CD4-positive, alpha-beta T cell (primary cell): ENCODE measurements around the gene XPNPEP3. TPM values are rescaled to one million over a fixed set of nuclear protein-coding genes. Genes with fewer than 3 reads are reported as not detected.

Source experiments
- ATAC-seq: fragments of 200-7000 bp; cut with Tn5 transposase; one replicate; pipeline ENCODE4 v1.10.0; 2022; ENCODE audit warnings: mild to moderate bottlenecking; ENCODE audit not compliant: poor library complexity
- CTCF ChIA-PET: fragments of 350-600 bp; sonication (Branson Sonifier 250); formaldehyde crosslinking; loops from one replicate; lab custom pipeline; 2021; ENCODE audit warnings: antibody characterized with exemption, inconsistent platforms; lab: Charles Lee
- POLR2A ChIA-PET: fragments of 350-600 bp; sonication (Branson Sonifier 250); formaldehyde crosslinking; loops from one replicate; lab custom pipeline; 2021; ENCODE audit warnings: antibody characterized with exemption, inconsistent platforms; lab: Charles Lee
- DNase-seq, 14 experiments: peaks; one replicate each; pipeline ENCODE4 v3.0.0-alpha.2; 2013 to 2020; ENCODE audit warnings: mixed read lengths in 2 of 14
- H3K27ac ChIP-seq, 2 donors: one replicate each; pipeline versions ENCODE4 v1.5.1 to v1.7.0; 2013; ENCODE audit warnings: low read length in 2 of 2, low read depth in 1 of 2, mild to moderate bottlenecking in 1 of 2
- H3K27me3 ChIP-seq, 2 experiments: 1 replicate in 1 of 2; 2 replicates in 1 of 2; pipeline versions ENCODE4 v1.6.1 to v1.7.0; 2013; ENCODE audit warnings: low read length in 2 of 2, control low read depth in 1 of 2, mild to moderate bottlenecking in 1 of 2, moderate library complexity in 1 of 2; ENCODE audit not compliant: insufficient read depth in 2 of 2, control insufficient read depth in 1 of 2
- H3K36me3 ChIP-seq: one replicate; pipeline ENCODE4 v1.6.1; 2013; ENCODE audit warnings: low read length, control low read depth; ENCODE audit not compliant: insufficient read depth
- H3K4me1 ChIP-seq: one replicate; pipeline ENCODE4 v1.6.1; 2013; ENCODE audit warnings: low read length, control low read depth; ENCODE audit not compliant: insufficient read depth
- H3K4me3 ChIP-seq: one replicate; pipeline ENCODE4 v1.5.1; 2013; ENCODE audit warnings: mild to moderate bottlenecking, low read length, moderate library complexity
- H3K9me3 ChIP-seq, 2 experiments: 1 replicate in 1 of 2; 2 replicates in 1 of 2; pipeline versions ENCODE4 v1.6.1 to v1.7.0; 2013; ENCODE audit warnings: low read length in 2 of 2, mild to moderate bottlenecking in 2 of 2, control low read depth in 1 of 2, moderate library complexity in 1 of 2; ENCODE audit not compliant: control insufficient read depth in 1 of 2, insufficient read depth in 1 of 2
- H3K27ac Mint-ChIP-seq: one replicate; pipeline ENCODE4 v1.8.0; 2020; ENCODE audit warnings: mixed read lengths
- H3K27me3 Mint-ChIP-seq: one replicate; pipeline ENCODE4 v1.8.0; 2021; ENCODE audit warnings: mixed read lengths
- H3K36me3 Mint-ChIP-seq: one replicate; pipeline ENCODE4 v1.8.0; 2021; ENCODE audit warnings: low read depth, mixed read lengths
- H3K4me1 Mint-ChIP-seq: one replicate; pipeline ENCODE4 v1.8.0; 2021; ENCODE audit warnings: low read depth, mixed read lengths
- H3K4me3 Mint-ChIP-seq: one replicate; pipeline ENCODE4 v1.8.0; 2020; ENCODE audit warnings: mild to moderate bottlenecking, mixed read lengths
- H3K9me3 Mint-ChIP-seq: one replicate; pipeline ENCODE4 v1.8.0; 2020; ENCODE audit warnings: mixed read lengths
- intact Hi-C, 2 experiments: fragments of 100-400 bp; cut with DNase I in 1 of 2; cut with micrococcal nuclease in 1 of 2; formaldehyde crosslinking; loops; one replicate each; pipeline versions ENCODE4 v1.15.1 to v1.9.0; 2023 to 2025; cut with DNase I, micrococcal nuclease
- total RNA-seq, 174 experiments: library from RNA in 2 of 174; stranded (reverse) in 2 of 174; gene quantifications; one replicate each; pipeline ENCODE4 v1.2.3 and lab custom pipeline; 2021 to 2026
- TF ChIP-seq, protein P1 (sequence below): fragments of 200-600 bp; IDR thresholded peaks from one replicate; pipeline ENCODE4 v1.8.0; 2022; ENCODE audit warnings: antibody characterized with exemption, mild to moderate bottlenecking

XPNPEP3 gene
- total RNA-seq, 2 experiments from 2014 or later, result 16.3 to 17.9 TPM

- peaks cover 55% of the 10 kb centered on the region for H3K36me3 Mint-ChIP-seq
- H3K27me3 Mint-ChIP-seq, result no peaks in the 10 kb centered on the region
- Histone ChIP-seq H3K36me3 (peaks cover 54% of the 10 kb centered on the region), H3K9me3 (no peaks in the 10 kb centered on the region), H3K27me3 (no peaks in the 10 kb centered on the region), H3K4me3 (no peak overlapping the region), H3K4me1 (no peaks in the 10 kb centered on the region), H3K27ac (no peak overlapping the region)
- CTCF ChIA-PET, result no interaction called here
- no peak overlapping the region for H3K4me3 Mint-ChIP-seq
- POLR2A ChIA-PET, result no interaction called here
- H3K9me3 Mint-ChIP-seq, result no peaks in the 10 kb centered on the region
- H3K4me1 Mint-ChIP-seq, result no peaks in the 10 kb centered on the region
- H3K27ac Mint-ChIP-seq, result no peak overlapping the region
- intact Hi-C loops, result no loop called here
- ATAC-seq (no peak), DNase-seq (no peak)
- TF ChIP-seq, protein P1, sequence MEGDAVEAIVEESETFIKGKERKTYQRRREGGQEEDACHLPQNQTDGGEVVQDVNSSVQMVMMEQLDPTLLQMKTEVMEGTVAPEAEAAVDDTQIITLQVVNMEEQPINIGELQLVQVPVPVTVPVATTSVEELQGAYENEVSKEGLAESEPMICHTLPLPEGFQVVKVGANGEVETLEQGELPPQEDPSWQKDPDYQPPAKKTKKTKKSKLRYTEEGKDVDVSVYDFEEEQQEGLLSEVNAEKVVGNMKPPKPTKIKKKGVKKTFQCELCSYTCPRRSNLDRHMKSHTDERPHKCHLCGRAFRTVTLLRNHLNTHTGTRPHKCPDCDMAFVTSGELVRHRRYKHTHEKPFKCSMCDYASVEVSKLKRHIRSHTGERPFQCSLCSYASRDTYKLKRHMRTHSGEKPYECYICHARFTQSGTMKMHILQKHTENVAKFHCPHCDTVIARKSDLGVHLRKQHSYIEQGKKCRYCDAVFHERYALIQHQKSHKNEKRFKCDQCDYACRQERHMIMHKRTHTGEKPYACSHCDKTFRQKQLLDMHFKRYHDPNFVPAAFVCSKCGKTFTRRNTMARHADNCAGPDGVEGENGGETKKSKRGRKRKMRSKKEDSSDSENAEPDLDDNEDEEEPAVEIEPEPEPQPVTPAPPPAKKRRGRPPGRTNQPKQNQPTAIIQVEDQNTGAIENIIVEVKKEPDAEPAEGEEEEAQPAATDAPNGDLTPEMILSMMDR, result no peak
These were observed 29.8 kb upstream of the XPNPEP3 start for GRCh38 chr22:40826984-40827741.

- H3K36me3 ChIP-seq, result peaks cover 68% of the 10 kb centered on the region
- TF ChIP-seq, protein P1, result no peak
- Mint-ChIP-seq H3K4me3 (no peak overlapping the region), H3K27me3 (no peaks in the 10 kb centered on the region), H3K27ac (no peak overlapping the region), H3K36me3 (peaks cover 71% of the 10 kb centered on the region), H3K4me1 (no peaks in the 10 kb centered on the region), H3K9me3 (no peaks in the 10 kb centered on the region)
- ChIA-PET CTCF (interaction anchor here (1.4 kb wide), 1 partner anchor 146 kb away, joined by 3 read pairs; no protein-coding TSS in a partner anchor), POLR2A (interaction anchor here (0.7 kb wide), 1 partner anchor 736 kb away, joined by 3 read pairs; no protein-coding TSS in a partner anchor)
- H3K9me3 ChIP-seq, result no peaks in the 10 kb centered on the region
- DNase-seq (no peak), ATAC-seq (no peak)
- H3K27ac ChIP-seq, result no peak overlapping the region
- no peaks in the 10 kb centered on the region for H3K4me1 ChIP-seq
- H3K4me3 ChIP-seq, result no peak overlapping the region
- no peaks in the 10 kb centered on the region for H3K27me3 ChIP-seq
- intact Hi-C loops, result no loop called here
These were observed 27.8 kb upstream of the XPNPEP3 start for GRCh38 chr22:40829131-40829530.

GRCh38 chr22:40834619-40835018, 22.3 kb upstream of the XPNPEP3 start:
- H3K4me1 ChIP-seq, result no peaks in the 10 kb centered on the region
- H3K9me3 Mint-ChIP-seq, result no peaks in the 10 kb centered on the region
- H3K36me3 Mint-ChIP-seq, result peaks cover 78% of the 10 kb centered on the region
- no peaks in the 10 kb centered on the region for H3K27me3 ChIP-seq
- H3K4me3 ChIP-seq, result no peak overlapping the region
- no peaks in the 10 kb centered on the region for H3K9me3 ChIP-seq
- ATAC-seq, result no peak
- CTCF ChIA-PET, result no interaction called here
- no peaks in the 10 kb centered on the region for H3K27me3 Mint-ChIP-seq
- H3K36me3 ChIP-seq, result peaks cover 85% of the 10 kb centered on the region
- no peak overlapping the region for H3K27ac Mint-ChIP-seq
- no peak for DNase-seq
- intact Hi-C loops, result no loop called here
- POLR2A ChIA-PET, result interaction anchor here (0.5 to 0.9 kb wide), 3 partner anchors 16 to 152 kb away, joined by 3 read pairs; no protein-coding TSS in a partner anchor
- no peak overlapping the region for H3K4me3 Mint-ChIP-seq
- H3K4me1 Mint-ChIP-seq, result peaks cover 10% of the 10 kb centered on the region
- no peak overlapping the region for H3K27ac ChIP-seq
- TF ChIP-seq, protein P1, result no peak
